ENCODE results near the gene IL17RB.

IL17RB gene

GRCh38 chr3:53865732-53866499 lies 19.5 kb downstream of the IL17RB start:
- no peak for DNase-seq

GRCh38 chr3:53880396-53881345 lies 34.3 kb downstream of the IL17RB start:
- DNase-seq: no peak

- DNase-seq: peak; percentile 6
These were observed 35.6 kb downstream of the IL17RB start, which contains the start of gene ACTR8 for GRCh38 chr3:53881691-53882593. ACTR8 (minus strand) TSS chr3:53882152; CDS start chr3:53882101, 51 bp downstream.

GRCh38 chr3:53883008-53883407 lies 36.6 kb downstream of the IL17RB start:
- no peak for DNase-seq

- DNase-seq: no peak
These were observed 38.3 kb downstream of the IL17RB start for GRCh38 chr3:53884623-53885022.

GRCh38 chr3:53885239-53885638 lies 38.9 kb downstream of the IL17RB start:
- DNase-seq: no peak

GRCh38 chr3:53887446-53887845 lies 41.1 kb downstream of the IL17RB start:
- DNase-seq: no peak

GRCh38 chr3:53888232-53888631 lies 41.9 kb downstream of the IL17RB start:
- DNase-seq: no peak

GRCh38 chr3:53890726-53891475 lies 44.5 kb downstream of the IL17RB start:
- no peak for DNase-seq

- peak; percentile 90 for DNase-seq
These were observed 45.3 kb downstream of the IL17RB start, which contains the start of gene SELENOK for GRCh38 chr3:53891497-53892285. SELENOK (minus strand) TSS chr3:53891859.

- no peak for DNase-seq
These were observed 45.9 kb downstream of the IL17RB start for GRCh38 chr3:53892286-53892637.

GRCh38 chr3:53899750-53900149 lies 53.4 kb downstream of the IL17RB start:
- no peak for DNase-seq

- no peak for DNase-seq
These were observed 54.4 kb downstream of the IL17RB start for GRCh38 chr3:53900666-53901331.

- no peak for DNase-seq
These were observed 55.7 kb downstream of the IL17RB start for GRCh38 chr3:53902067-53902466.

- no peak for DNase-seq
These were observed 56.3 kb downstream of the IL17RB start for GRCh38 chr3:53902711-53903110.

GRCh38 chr3:53913401-53913800 lies 67.0 kb downstream of the IL17RB start:
- no peak for DNase-seq
